SH-SY5Y (cell line): ENCODE measurements around the gene FBXL17.

Experiments
- GATA2 ChIP-seq: IDR thresholded peaks from 2 replicates; pipeline ENCODE4 v1.6.1; 2011; ENCODE audit warnings: mild to moderate bottlenecking, low read depth, low read length
- GATA3 ChIP-seq: IDR thresholded peaks from 2 replicates; pipeline ENCODE4 v1.6.1; 2011; ENCODE audit warnings: low read depth, mild to moderate bottlenecking, low read length, moderate library complexity

DNA sequence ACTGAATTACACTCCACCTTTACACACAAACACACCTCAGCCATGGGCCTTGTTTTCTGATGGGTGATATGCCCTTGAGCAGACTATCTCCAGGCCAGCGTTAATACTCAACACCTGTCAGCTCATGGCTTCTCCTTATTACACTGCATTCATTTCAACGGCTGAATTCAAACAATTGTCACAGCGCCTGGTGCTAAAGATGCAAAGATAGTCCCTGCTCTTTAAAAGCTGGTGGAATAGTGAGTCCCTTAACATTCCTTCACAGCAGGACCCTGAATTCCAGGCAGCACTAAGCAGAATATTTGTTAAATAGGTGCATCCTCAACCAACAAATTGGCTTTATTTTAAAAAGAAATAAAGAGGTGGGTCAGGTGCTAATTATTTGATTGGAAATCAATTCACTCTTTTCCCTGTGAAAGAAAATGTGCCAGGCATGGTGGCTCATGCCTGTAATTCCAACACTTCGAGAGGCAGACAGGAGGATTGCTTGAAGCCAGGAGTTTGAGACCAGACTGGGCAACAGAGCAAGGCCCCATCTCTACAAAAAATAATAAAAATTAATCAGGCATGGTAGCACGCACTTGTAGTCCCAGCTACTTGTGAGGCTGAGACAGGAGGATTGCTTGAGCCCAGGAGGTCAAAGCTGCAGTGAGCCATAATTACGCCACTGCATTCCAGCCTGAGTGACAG, 555.4 kb downstream of the FBXL17 start:
- no peak for TF ChIP-seq GATA3
- TF ChIP-seq GATA2 = no peak
